ENCODE measurements around the gene MGP. TPM values are rescaled to one million over a fixed set of nuclear protein-coding genes. Genes with fewer than 3 reads are reported as not detected.

MGP gene
- total and polyA plus RNA-seq, 7 experiments from 2014 or later, result 0.48 to 4.1 (median 1.1) TPM; not detected in 3

GRCh38 chr12:14919455-14919854, 33.8 kb upstream of the MGP start:
- Histone ChIP-seq H3K4me3 (ENCODE audit: low read length) (no peak overlapping the region), H3K36me3 (ENCODE audit: control insufficient read depth in 2 of 3, insufficient read depth in 3 of 3, low read length in 3 of 3) (peaks cover 15 to 57% (median 30%) of the 10 kb centered on the region in 3 experiments), H3K4me1 (ENCODE audit: control insufficient read depth in 2 of 2, insufficient read depth in 2 of 2, low read length in 2 of 2) (peaks cover 6 to 19% of the 10 kb centered on the region in 2 donors), H3K27me3 (ENCODE audit: control insufficient read depth in 2 of 2, insufficient read depth in 2 of 2, low read length in 2 of 2) (no peaks in the 10 kb centered on the region), H3K27ac (ENCODE audit: low read depth, low read length) (no peak overlapping the region), H3K9me3 (ENCODE audit: control insufficient read depth in 2 of 3, low read length in 3 of 3) (no peaks in the 10 kb centered on the region)
- peak overlapping the region in 1 of 10 donors; percentile 4 for H3K4me3 Mint-ChIP-seq
- intact Hi-C loops (cut with micrococcal nuclease), result no loop called here
- CTCF ChIA-PET, result interaction anchor here (1.0 kb wide), 1 partner anchor 73 kb away, joined by 5 read pairs; no protein-coding TSS in a partner anchor
- H3K9me3 Mint-ChIP-seq, result no peaks in the 10 kb centered on the region
- POLR2A ChIA-PET, result interaction anchor here (0.9 to 3.3 kb wide), 3 partner anchors 19 to 75 kb away, joined by 3 to 14 read pairs (median 4); partner anchors contain the start of gene ERP27
- H3K36me3 Mint-ChIP-seq, result peaks cover 32 to 74% (median 65%) of the 10 kb centered on the region in 5 donors
- peaks cover 22 to 47% (median 42%) of the 10 kb centered on the region in 7 donors for H3K4me1 Mint-ChIP-seq
- no peak for DNase-seq
- H3K27ac Mint-ChIP-seq, result peak overlapping the region in 4 of 9 donors; percentile 22 to 83 (median 76)
- ATAC-seq, result no peak
- H3K27me3 Mint-ChIP-seq, result no peaks in the 10 kb centered on the region

- no peak overlapping the region for H3K4me3 Mint-ChIP-seq
- ATAC-seq (no peak), DNase-seq (no peak)
- no peaks in the 10 kb centered on the region for H3K27me3 Mint-ChIP-seq
- Histone ChIP-seq H3K9me3 (ENCODE audit: control insufficient read depth in 2 of 3, low read length in 3 of 3) (no peaks in the 10 kb centered on the region), H3K4me3 (ENCODE audit: low read length) (no peak overlapping the region), H3K27ac (ENCODE audit: low read depth, low read length) (no peak overlapping the region), H3K4me1 (ENCODE audit: control insufficient read depth in 2 of 2, insufficient read depth in 2 of 2, low read length in 2 of 2) (peaks cover 0 to 11% of the 10 kb centered on the region in 2 donors), H3K36me3 (ENCODE audit: control insufficient read depth in 2 of 3, insufficient read depth in 3 of 3, low read length in 3 of 3) (peaks cover 15 to 82% (median 38%) of the 10 kb centered on the region in 3 experiments), H3K27me3 (ENCODE audit: control insufficient read depth in 2 of 2, insufficient read depth in 2 of 2, low read length in 2 of 2) (no peaks in the 10 kb centered on the region)
- ChIA-PET CTCF (interaction anchor here (1.1 kb wide), 2 partner anchors 23 to 27 kb away, joined by 3 to 4 read pairs; no protein-coding TSS in a partner anchor), POLR2A (no interaction called here)
- intact Hi-C loops (cut with micrococcal nuclease), result no loop called here
- peak overlapping the region in 4 of 9 donors; percentile 37 to 81 (median 68) for H3K27ac Mint-ChIP-seq
- H3K4me1 Mint-ChIP-seq, result peaks cover 16 to 46% (median 33%) of the 10 kb centered on the region in 7 donors
- peaks cover 52 to 90% (median 77%) of the 10 kb centered on the region in 5 donors for H3K36me3 Mint-ChIP-seq
- H3K9me3 Mint-ChIP-seq, result peaks cover 0 to 3% (median 0%) of the 10 kb centered on the region in 11 donors
These were observed 30.1 kb upstream of the MGP start for GRCh38 chr12:14915736-14916135.

GRCh38 chr12:14913381-14913781, 27.7 kb upstream of the MGP start:
- CTCF ChIA-PET, result interaction anchor here (0.5 to 0.6 kb wide), 2 partner anchors 10 to 75 kb away, joined by 3 to 5 read pairs; no protein-coding TSS in a partner anchor
- no peak overlapping the region for H3K4me3 Mint-ChIP-seq

GRCh38 chr12:14911131-14911530, 25.5 kb upstream of the MGP start:
- peaks cover 39 to 81% (median 73%) of the 10 kb centered on the region in 5 donors for H3K36me3 Mint-ChIP-seq
- Histone ChIP-seq H3K9me3 (ENCODE audit: control insufficient read depth in 2 of 3, low read length in 3 of 3) (no peaks in the 10 kb centered on the region), H3K27ac (ENCODE audit: low read depth, low read length) (no peak overlapping the region), H3K4me3 (ENCODE audit: low read length) (no peak overlapping the region), H3K36me3 (ENCODE audit: control insufficient read depth in 2 of 3, insufficient read depth in 3 of 3, low read length in 3 of 3) (peaks cover 0 to 46% (median 10%) of the 10 kb centered on the region in 3 experiments), H3K27me3 (ENCODE audit: control insufficient read depth in 2 of 2, insufficient read depth in 2 of 2, low read length in 2 of 2) (no peaks in the 10 kb centered on the region), H3K4me1 (ENCODE audit: control insufficient read depth in 2 of 2, insufficient read depth in 2 of 2, low read length in 2 of 2) (no peaks in the 10 kb centered on the region)
- no peak overlapping the region for H3K4me3 Mint-ChIP-seq
- ATAC-seq (no peak), DNase-seq (no peak)
- intact Hi-C loops (cut with micrococcal nuclease), result loop anchor here in 1 of 2 donors (2.0 kb wide), 1 partner anchor 26 kb away; the partner anchor contains the start of gene MGP
- peak overlapping the region in 6 of 9 donors; percentile 14 to 66 (median 42) for H3K27ac Mint-ChIP-seq
- no peaks in the 10 kb centered on the region for H3K27me3 Mint-ChIP-seq
- POLR2A ChIA-PET, result no interaction called here
- peaks cover 8 to 33% (median 25%) of the 10 kb centered on the region in 7 donors for H3K4me1 Mint-ChIP-seq
- CTCF ChIA-PET, result interaction anchor here (1.0 kb wide), 1 partner anchor 16 kb away, joined by 5 read pairs; no protein-coding TSS in a partner anchor
- H3K9me3 Mint-ChIP-seq, result peaks cover 0 to 9% (median 0%) of the 10 kb centered on the region in 11 donors

More at GRCh38 chr12:14913381-14913781, 27.7 kb upstream of the MGP start:
- Histone ChIP-seq H3K27ac (ENCODE audit: low read depth, low read length) (no peak overlapping the region), H3K4me1 (ENCODE audit: control insufficient read depth in 2 of 2, insufficient read depth in 2 of 2, low read length in 2 of 2) (no peaks in the 10 kb centered on the region), H3K36me3 (ENCODE audit: control insufficient read depth in 2 of 3, insufficient read depth in 3 of 3, low read length in 3 of 3) (peaks cover 15 to 68% (median 27%) of the 10 kb centered on the region in 3 experiments), H3K9me3 (ENCODE audit: control insufficient read depth in 2 of 3, low read length in 3 of 3) (no peaks in the 10 kb centered on the region), H3K4me3 (ENCODE audit: low read length) (no peak overlapping the region), H3K27me3 (ENCODE audit: control insufficient read depth in 2 of 2, insufficient read depth in 2 of 2, low read length in 2 of 2) (no peaks in the 10 kb centered on the region)
- ATAC-seq, result no peak
- H3K27ac Mint-ChIP-seq, result peak overlapping the region in 5 of 9 donors; percentile 7 to 81 (median 46)
- POLR2A ChIA-PET, result interaction anchor here (1.3 kb wide), 1 partner anchor 11 kb away, joined by 4 read pairs; no protein-coding TSS in a partner anchor
- no peaks in the 10 kb centered on the region for H3K27me3 Mint-ChIP-seq
- no peak for DNase-seq
- intact Hi-C loops (cut with micrococcal nuclease), result no loop called here
- H3K36me3 Mint-ChIP-seq, result peaks cover 47 to 86% (median 74%) of the 10 kb centered on the region in 5 donors
- peaks cover 0 to 4% (median 0%) of the 10 kb centered on the region in 11 donors for H3K9me3 Mint-ChIP-seq
- H3K4me1 Mint-ChIP-seq, result peaks cover 10 to 29% (median 25%) of the 10 kb centered on the region in 7 donors

- H3K9me3 ChIP-seq (ENCODE audit: control insufficient read depth in 2 of 3, low read length in 3 of 3), result no peaks in the 10 kb centered on the region
- no peak for ATAC-seq
These were observed 24.6 kb upstream of the MGP start for GRCh38 chr12:14910090-14910915.

GRCh38 chr12:14907953-14908352, 22.3 kb upstream of the MGP start:
- H3K27me3 ChIP-seq (ENCODE audit: control insufficient read depth in 2 of 2, insufficient read depth in 2 of 2, low read length in 2 of 2), result no peaks in the 10 kb centered on the region
- H3K4me1 Mint-ChIP-seq, result peaks cover 6 to 30% (median 26%) of the 10 kb centered on the region in 7 donors
- peaks cover 0 to 3% of the 10 kb centered on the region in 2 donors for H3K4me1 ChIP-seq (ENCODE audit: control insufficient read depth in 2 of 2, insufficient read depth in 2 of 2, low read length in 2 of 2)
- CTCF ChIA-PET, result no interaction called here
- POLR2A ChIA-PET, result no interaction called here
- peaks cover 21 to 63% (median 57%) of the 10 kb centered on the region in 5 donors for H3K36me3 Mint-ChIP-seq
- H3K9me3 ChIP-seq (ENCODE audit: control insufficient read depth in 2 of 3, low read length in 3 of 3), result no peaks in the 10 kb centered on the region
- no peak overlapping the region for H3K4me3 ChIP-seq (ENCODE audit: low read length)
- no peaks in the 10 kb centered on the region for H3K27me3 Mint-ChIP-seq
- H3K36me3 ChIP-seq (ENCODE audit: control insufficient read depth in 2 of 3, insufficient read depth in 3 of 3, low read length in 3 of 3), result peaks cover 0 to 15% (median 0%) of the 10 kb centered on the region in 3 experiments
- DNase-seq (no peak), ATAC-seq (no peak)
- no peak overlapping the region for H3K27ac ChIP-seq (ENCODE audit: low read depth, low read length)
- H3K4me3 Mint-ChIP-seq, result no peak overlapping the region
- H3K9me3 Mint-ChIP-seq, result peaks cover 0 to 9% (median 0%) of the 10 kb centered on the region in 11 donors
- intact Hi-C loops (cut with micrococcal nuclease), result no loop called here
- H3K27ac Mint-ChIP-seq, result peak overlapping the region in 4 of 9 donors; percentile 0 to 28 (median 11)

More at GRCh38 chr12:14910090-14910915, 24.6 kb upstream of the MGP start:
- peak in 1 of 9 donors; percentile 55 for DNase-seq
- Histone ChIP-seq H3K4me3 (ENCODE audit: low read length) (no peak overlapping the region), H3K27ac (ENCODE audit: low read depth, low read length) (no peak overlapping the region), H3K36me3 (ENCODE audit: control insufficient read depth in 2 of 3, insufficient read depth in 3 of 3, low read length in 3 of 3) (peaks cover 0 to 38% (median 10%) of the 10 kb centered on the region in 3 experiments), H3K4me1 (ENCODE audit: control insufficient read depth in 2 of 2, insufficient read depth in 2 of 2, low read length in 2 of 2) (no peaks in the 10 kb centered on the region), H3K27me3 (ENCODE audit: control insufficient read depth in 2 of 2, insufficient read depth in 2 of 2, low read length in 2 of 2) (no peaks in the 10 kb centered on the region)
- Mint-ChIP-seq H3K4me3 (peak overlapping the region in 2 of 10 donors; percentile 19 to 30), H3K9me3 (peaks cover 0 to 9% (median 0%) of the 10 kb centered on the region in 11 donors), H3K4me1 (peaks cover 8 to 34% (median 25%) of the 10 kb centered on the region in 7 donors), H3K27me3 (no peaks in the 10 kb centered on the region), H3K27ac (peak overlapping the region in 8 of 9 donors; percentile 20 to 94 (median 62)), H3K36me3 (peaks cover 34 to 79% (median 74%) of the 10 kb centered on the region in 5 donors)
- CTCF ChIA-PET, result no interaction called here
- intact Hi-C loops (cut with micrococcal nuclease), result loop anchor here in 1 of 2 donors (2.0 kb wide), 1 partner anchor 26 kb away; the partner anchor contains the start of gene MGP
- POLR2A ChIA-PET, result no interaction called here

All from naive thymus-derived CD4-positive, alpha-beta T cell (primary cell).